SJSA1 (cell line): Measurements from ENCODE around the gene CYP4Z1. TPM values are rescaled to one million over a fixed set of nuclear protein-coding genes. Genes with fewer than 3 reads are reported as not detected.
"Not testable (repeated sequence)": the region's sequence is repeated elsewhere in the genome, so short reads cannot be mapped to it uniquely, and the experiment has no call there.

ENCODE experiments used
- DNase-seq, 2 experiments: peaks; one replicate each; pipeline ENCODE4 v3.0.0-alpha.2; 2015 to 2020; ENCODE audit warnings: low spot score in 2 of 2, low read depth in 1 of 2
- H3K27ac ChIP-seq: fragments of 250-450 bp; sonication (Bioruptor Pico); 2 replicates; pipeline ENCODE4 v1.5.1; 2020; ENCODE audit warnings: mild to moderate bottlenecking, moderate library complexity
- H3K27me3 ChIP-seq: fragments of 250-450 bp; sonication (Bioruptor Pico); replicated peaks from 2 replicates; pipeline ENCODE4 v1.5.1; 2020; ENCODE audit warnings: mild to moderate bottlenecking, moderate library complexity
- H3K36me3 ChIP-seq: fragments of 250-450 bp; sonication (Bioruptor Pico); 2 replicates; pipeline ENCODE4 v1.5.1; 2020; ENCODE audit warnings: mild to moderate bottlenecking
- H3K4me1 ChIP-seq: fragments of 250-450 bp; sonication (Bioruptor Pico); replicated peaks from 2 replicates; pipeline ENCODE4 v1.6.1; 2021; ENCODE audit warnings: mild to moderate bottlenecking
- H3K4me3 ChIP-seq: fragments of 250-450 bp; sonication (Bioruptor Pico); 2 replicates; pipeline ENCODE4 v1.5.1; 2020; ENCODE audit warnings: mild to moderate bottlenecking
- H3K9me3 ChIP-seq: fragments of 250-450 bp; sonication (Bioruptor Pico); replicated peaks from 2 replicates; pipeline ENCODE4 v1.5.1; 2020; ENCODE audit warnings: mild to moderate bottlenecking
- total RNA-seq: library from RNA; depleted of rRNA; stranded (reverse); fragments of >200 nt; shearing (Covaris generic); gene quantifications from 2 replicates; pipeline ENCODE4 v1.2.3, GENCODE V29; 2014

CYP4Z1 gene
- total RNA-seq, 1 experiment from 2014 or later: not detected

DNA sequence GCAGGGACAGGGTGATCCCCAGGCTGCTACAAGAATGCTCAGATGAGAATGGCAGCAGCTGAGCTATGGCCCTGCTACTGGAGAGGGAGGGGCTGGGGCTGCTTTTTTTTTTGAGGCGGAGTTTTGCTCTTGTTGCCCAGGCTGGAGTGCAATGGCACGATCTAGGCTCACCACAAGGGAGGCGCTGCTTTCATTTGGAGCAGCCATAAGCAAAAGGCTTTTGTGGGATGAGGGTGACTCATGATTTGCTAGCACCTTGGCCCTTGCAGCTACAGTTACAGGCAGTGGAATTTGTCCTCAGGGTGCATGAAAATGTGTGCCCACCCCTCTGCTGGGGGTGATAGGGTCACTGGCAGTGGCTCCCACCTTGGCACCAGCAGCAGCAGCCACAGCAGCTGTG, 37.8 kb downstream of the CYP4Z1 start:
- no peak overlapping the region for H3K27ac ChIP-seq
- H3K9me3 ChIP-seq: no peaks in the 10 kb centered on the region
- H3K4me1 ChIP-seq: no peaks in the 10 kb centered on the region
- no peak overlapping the region for H3K4me3 ChIP-seq
- H3K27me3 ChIP-seq: no peaks in the 10 kb centered on the region
- no peaks in the 10 kb centered on the region for H3K36me3 ChIP-seq
- no peak for DNase-seq

DNA sequence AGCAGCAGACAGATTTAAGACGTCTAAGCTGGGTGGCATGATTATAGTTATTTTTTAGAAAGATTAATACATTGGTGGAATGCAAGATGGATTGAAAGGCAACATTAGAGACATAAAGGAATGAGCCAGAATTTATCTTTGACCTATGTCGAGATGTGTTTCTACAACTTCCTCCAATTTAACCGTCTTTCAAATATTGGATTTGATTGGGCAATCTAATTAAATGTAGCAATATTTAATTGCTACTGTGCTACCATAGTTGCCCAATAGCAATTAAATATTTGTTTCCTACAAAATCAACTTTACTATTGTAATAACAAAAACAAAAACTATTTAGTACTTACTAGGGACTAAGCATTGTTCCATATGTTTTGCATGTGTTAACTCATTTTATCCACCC, 39.8 kb downstream of the CYP4Z1 start:
- H3K27me3 ChIP-seq: no peaks in the 10 kb centered on the region
- no peak for DNase-seq
- no peak overlapping the region for H3K4me3 ChIP-seq
- H3K4me1 ChIP-seq: no peaks in the 10 kb centered on the region
- no peak overlapping the region for H3K27ac ChIP-seq
- H3K9me3 ChIP-seq: no peaks in the 10 kb centered on the region
- no peaks in the 10 kb centered on the region for H3K36me3 ChIP-seq

DNA sequence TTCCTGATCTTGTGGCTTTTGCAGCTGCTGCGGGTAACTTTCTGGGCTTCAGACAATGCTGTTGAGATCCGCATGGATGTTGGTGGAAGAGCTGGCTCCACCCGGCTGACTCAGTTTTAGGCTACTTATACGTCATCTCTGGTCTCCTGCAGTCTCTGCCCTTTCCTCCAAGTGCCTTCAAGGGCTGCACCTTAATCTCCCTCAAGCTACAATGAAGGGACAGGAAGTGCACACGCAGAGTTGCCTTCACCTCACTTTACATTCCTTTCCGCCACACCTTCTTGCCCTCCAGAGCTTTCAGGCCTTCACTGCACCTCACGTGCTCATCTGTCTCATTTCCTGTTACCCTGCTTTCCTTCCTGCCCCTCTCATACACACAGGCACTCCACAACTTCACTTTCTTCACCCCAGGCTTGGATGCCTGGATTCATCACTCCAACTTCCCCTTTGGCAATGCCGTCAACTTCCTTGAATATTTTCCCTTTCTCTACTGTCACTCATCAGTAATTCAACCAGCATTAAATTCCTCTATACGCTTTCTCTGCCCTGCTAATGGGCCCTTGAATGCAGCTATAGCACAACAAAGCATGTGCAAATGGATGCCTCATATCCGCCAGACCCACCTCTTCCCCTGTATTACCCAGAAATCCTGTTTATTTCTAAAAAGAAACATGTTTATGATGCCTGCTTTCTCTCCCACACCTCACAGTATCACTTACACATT, 41.0 kb downstream of the CYP4Z1 start:
- H3K27ac ChIP-seq, H3K36me3 ChIP-seq, H3K9me3 ChIP-seq, H3K4me3 ChIP-seq, H3K27me3 ChIP-seq, H3K4me1 ChIP-seq: not testable (repeated sequence)
- DNase-seq: peak in 1 of 2 experiments; percentile 21

DNA sequence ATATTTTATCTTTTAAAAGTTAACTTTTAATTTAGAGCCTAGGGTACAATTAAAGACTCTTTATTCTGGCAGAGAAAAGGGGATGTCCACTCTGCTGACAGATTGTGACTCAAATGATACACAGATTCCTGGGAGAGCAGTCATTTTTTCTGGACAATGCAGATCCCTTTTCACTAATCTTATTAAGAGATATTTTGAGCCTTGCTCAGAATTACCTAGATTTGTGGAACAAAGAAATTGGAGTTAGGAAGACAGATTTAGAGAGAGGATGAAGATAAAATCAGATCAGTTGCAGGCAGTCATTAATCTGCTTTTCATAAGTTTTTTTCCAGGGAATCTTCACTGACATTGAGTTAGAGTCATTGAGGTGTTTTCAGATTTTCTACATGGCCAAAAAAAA, 42.5 kb downstream of the CYP4Z1 start:
- DNase-seq: peak in 1 of 2 experiments; percentile 14
- not testable (repeated sequence) for H3K27ac ChIP-seq, H3K27me3 ChIP-seq

DNA sequence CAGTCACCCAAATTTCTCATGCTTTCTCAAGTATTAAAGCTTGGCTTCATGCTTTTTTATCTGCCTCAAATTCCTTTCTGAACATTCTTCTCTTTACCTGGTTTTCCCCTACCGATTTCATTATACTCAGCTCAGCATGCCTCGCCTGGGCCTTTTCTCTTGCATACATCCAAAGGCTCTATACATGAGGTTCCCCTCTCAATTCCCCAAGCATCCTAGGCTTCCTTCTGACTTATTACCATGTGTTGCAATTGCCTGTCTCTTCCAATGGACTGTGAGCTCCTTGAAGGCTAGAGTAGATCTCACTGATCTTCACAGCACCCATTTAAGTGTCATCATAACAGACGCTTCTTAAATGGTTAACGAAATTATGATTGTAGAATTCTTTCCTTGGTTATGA, 46.1 kb downstream of the CYP4Z1 start:
- no peak overlapping the region for H3K4me3 ChIP-seq
- no peaks in the 10 kb centered on the region for H3K4me1 ChIP-seq
- no peaks in the 10 kb centered on the region for H3K36me3 ChIP-seq
- H3K27ac ChIP-seq: no peak overlapping the region
- no peaks in the 10 kb centered on the region for H3K27me3 ChIP-seq
- H3K9me3 ChIP-seq: no peaks in the 10 kb centered on the region
- DNase-seq: no peak

More for the DNA sequence above, 42.5 kb downstream of the CYP4Z1 start:
- not testable (repeated sequence) for H3K4me3 ChIP-seq, H3K9me3 ChIP-seq, H3K4me1 ChIP-seq, H3K36me3 ChIP-seq

- H3K9me3 ChIP-seq, DNase-seq, H3K36me3 ChIP-seq, H3K27me3 ChIP-seq, H3K4me3 ChIP-seq, H3K4me1 ChIP-seq, H3K27ac ChIP-seq: not testable (repeated sequence)
Observed at GRCh38 chr1:47121039-47121438, 54.0 kb downstream of the CYP4Z1 start.

DNA sequence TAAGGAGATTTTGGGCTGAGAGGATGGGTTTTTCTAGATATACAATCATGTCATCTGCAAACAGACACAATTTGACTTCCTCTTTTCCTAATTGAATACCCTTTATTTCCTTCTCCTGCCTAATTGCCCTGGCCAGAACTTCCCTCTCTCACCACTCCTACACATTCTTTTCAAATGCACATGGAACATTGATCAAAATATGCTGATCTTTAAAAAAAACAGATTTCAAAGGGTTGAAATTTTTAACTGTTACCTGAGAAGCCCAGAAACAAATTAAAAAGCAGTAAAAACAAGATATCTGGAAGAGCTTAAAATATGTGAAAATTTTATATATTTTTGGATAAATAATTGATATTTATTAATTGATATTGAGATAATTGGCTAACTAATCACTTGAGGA, 57.8 kb downstream of the CYP4Z1 start:
- not testable (repeated sequence) for H3K4me3 ChIP-seq, H3K4me1 ChIP-seq, DNase-seq, H3K9me3 ChIP-seq, H3K36me3 ChIP-seq, H3K27me3 ChIP-seq, H3K27ac ChIP-seq

GRCh38 chr1:47126997-47127396, 60.0 kb downstream of the CYP4Z1 start:
- H3K36me3 ChIP-seq, H3K4me3 ChIP-seq, H3K27ac ChIP-seq, H3K9me3 ChIP-seq, H3K27me3 ChIP-seq, DNase-seq, H3K4me1 ChIP-seq: not testable (repeated sequence)

- DNase-seq: no peak
- no peaks in the 10 kb centered on the region for H3K9me3 ChIP-seq
- H3K4me3 ChIP-seq: no peak overlapping the region
- no peak overlapping the region for H3K27ac ChIP-seq
- no peaks in the 10 kb centered on the region for H3K27me3 ChIP-seq
- no peaks in the 10 kb centered on the region for H3K36me3 ChIP-seq
- no peaks in the 10 kb centered on the region for H3K4me1 ChIP-seq
Observed at GRCh38 chr1:47128221-47128620, 61.2 kb downstream of the CYP4Z1 start.

DNA sequence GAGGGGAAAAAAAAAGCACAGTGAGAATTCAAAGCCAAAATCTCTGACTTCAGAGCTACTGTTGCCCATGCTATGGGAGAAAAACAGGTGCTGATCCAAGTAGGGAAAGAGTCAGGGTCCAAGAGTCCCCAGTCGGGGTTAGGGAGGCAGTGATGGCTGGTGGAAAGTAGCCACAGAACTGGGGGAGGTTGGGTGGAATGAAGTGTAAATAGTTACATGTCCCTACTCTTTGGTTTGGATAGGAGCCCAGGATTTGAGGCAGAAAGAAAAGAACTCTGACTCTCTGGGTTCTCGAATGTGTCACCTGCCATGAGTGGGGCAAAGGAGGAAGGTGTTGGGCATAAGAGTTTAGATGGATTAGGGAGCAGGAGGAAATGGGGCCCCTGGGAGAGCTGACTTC, 61.8 kb downstream of the CYP4Z1 start:
- not testable (repeated sequence) for H3K9me3 ChIP-seq, DNase-seq, H3K4me3 ChIP-seq, H3K36me3 ChIP-seq, H3K4me1 ChIP-seq, H3K27me3 ChIP-seq, H3K27ac ChIP-seq

DNA sequence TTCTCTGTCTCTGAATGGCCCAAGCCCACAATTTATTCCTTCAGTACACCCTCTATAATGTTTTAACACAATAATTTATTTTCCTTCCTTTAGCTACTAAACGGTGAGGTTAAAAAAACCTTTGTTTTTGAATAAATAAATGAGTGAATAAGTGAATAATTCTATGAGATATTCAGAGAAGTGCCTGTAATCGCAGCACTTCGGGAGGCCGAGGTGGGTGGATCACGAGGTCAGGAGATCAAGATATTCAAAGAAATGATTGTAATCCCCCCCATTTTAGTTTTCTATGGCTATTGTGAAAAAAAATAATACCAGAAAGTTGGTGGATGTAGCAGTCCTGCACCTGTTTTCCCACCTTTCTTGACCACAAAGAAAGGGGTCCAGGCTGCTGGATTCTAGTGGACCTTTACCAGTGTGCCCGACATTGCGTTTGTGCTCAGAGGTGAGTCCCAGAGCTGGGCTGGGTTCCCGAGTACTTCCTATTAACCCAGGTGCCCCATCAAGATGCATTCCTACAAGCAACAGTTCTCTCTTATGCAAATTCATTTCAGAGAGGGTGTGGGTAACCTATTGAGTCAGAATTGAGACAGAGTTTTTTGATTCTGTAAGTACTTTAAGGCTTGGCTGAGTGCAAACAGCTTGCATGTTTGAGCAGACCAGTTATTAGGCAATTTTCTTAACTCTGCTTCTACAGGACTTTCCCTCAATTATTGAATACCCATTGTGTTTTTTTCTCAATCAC, 62.6 kb downstream of the CYP4Z1 start:
- not testable (repeated sequence) for H3K27me3 ChIP-seq, H3K9me3 ChIP-seq, H3K4me3 ChIP-seq, H3K27ac ChIP-seq, H3K4me1 ChIP-seq, DNase-seq, H3K36me3 ChIP-seq

DNA sequence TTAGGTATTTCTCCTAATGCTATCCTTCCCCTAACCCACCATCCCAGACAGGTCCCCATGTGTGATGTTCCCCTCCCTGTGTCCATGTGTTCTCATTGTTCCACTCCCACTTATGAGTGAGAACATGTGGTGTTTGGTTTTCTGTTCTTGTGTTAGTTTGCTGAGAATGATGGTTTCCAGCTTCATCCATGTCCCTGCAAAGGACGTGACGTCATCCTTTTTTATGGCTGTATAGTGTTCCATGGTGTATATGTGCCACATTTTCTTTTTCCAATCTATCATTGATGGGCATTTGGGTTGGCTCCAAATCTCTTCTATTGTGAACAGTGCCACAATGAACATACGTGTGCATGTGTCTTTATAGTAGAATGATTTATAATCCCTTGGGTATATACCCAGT, 65.6 kb downstream of the CYP4Z1 start:
- H3K4me1 ChIP-seq, H3K36me3 ChIP-seq, DNase-seq, H3K27me3 ChIP-seq, H3K9me3 ChIP-seq, H3K4me3 ChIP-seq, H3K27ac ChIP-seq: not testable (repeated sequence)

- H3K9me3 ChIP-seq: no peaks in the 10 kb centered on the region
- no peaks in the 10 kb centered on the region for H3K27me3 ChIP-seq
- H3K27ac ChIP-seq: no peak within 1 kb of the TSS
- no peak for DNase-seq
- H3K4me3 ChIP-seq: no peak within 1 kb of the TSS
- H3K36me3 ChIP-seq: no peaks in the 10 kb centered on the region
- no peaks in the 10 kb centered on the region for H3K4me1 ChIP-seq
Observed at GRCh38 chr1:47137198-47137597, 70.2 kb downstream of the CYP4Z1 start, which contains the start of gene CYP4A22. Gene CYP4A22 (plus strand): TSS chr1:47137441. CDS start chr1:47137486, 45 bp downstream.

- DNase-seq: no peak
- Histone ChIP-seq H3K4me1 (no peaks in the 10 kb centered on the region), H3K4me3 (no peak overlapping the region), H3K36me3 (no peaks in the 10 kb centered on the region), H3K9me3 (no peaks in the 10 kb centered on the region), H3K27ac (no peak overlapping the region), H3K27me3 (no peaks in the 10 kb centered on the region)
Observed at GRCh38 chr1:47137925-47138615, 71.0 kb downstream of the CYP4Z1 start.
